CD4-positive, alpha-beta T cell (primary cell): Measurements from ENCODE around the gene KATNAL2. TPM values are rescaled to one million over a fixed set of nuclear protein-coding genes. Genes with fewer than 3 reads are reported as not detected.
"Not testable (repeated sequence)": the region's sequence is repeated elsewhere in the genome, so short reads cannot be mapped to it uniquely, and the experiment has no call there.

Experiments used
- ATAC-seq: fragments of 200-7000 bp; cut with Tn5 transposase; one replicate; pipeline ENCODE4 v1.10.0; 2022; ENCODE audit warnings: mild to moderate bottlenecking; ENCODE audit not compliant: poor library complexity
- CTCF ChIA-PET: fragments of 350-600 bp; sonication (Branson Sonifier 250); formaldehyde crosslinking; loops from one replicate; lab custom pipeline; 2021; ENCODE audit warnings: antibody characterized with exemption, inconsistent platforms; lab: Charles Lee
- POLR2A ChIA-PET: fragments of 350-600 bp; sonication (Branson Sonifier 250); formaldehyde crosslinking; loops from one replicate; lab custom pipeline; 2021; ENCODE audit warnings: antibody characterized with exemption, inconsistent platforms; lab: Charles Lee
- DNase-seq, 14 experiments: peaks; one replicate each; pipeline ENCODE4 v3.0.0-alpha.2; 2013 to 2020; ENCODE audit warnings: mixed read lengths in 2 of 14
- H3K27ac ChIP-seq, 2 donors: one replicate each; pipeline versions ENCODE4 v1.5.1 to v1.7.0; 2013; ENCODE audit warnings: low read length in 2 of 2, low read depth in 1 of 2, mild to moderate bottlenecking in 1 of 2
- H3K27me3 ChIP-seq, 2 experiments: 1 replicate in 1 of 2; 2 replicates in 1 of 2; pipeline versions ENCODE4 v1.6.1 to v1.7.0; 2013; ENCODE audit warnings: low read length in 2 of 2, control low read depth in 1 of 2, mild to moderate bottlenecking in 1 of 2, moderate library complexity in 1 of 2; ENCODE audit not compliant: insufficient read depth in 2 of 2, control insufficient read depth in 1 of 2
- H3K36me3 ChIP-seq: one replicate; pipeline ENCODE4 v1.6.1; 2013; ENCODE audit warnings: low read length, control low read depth; ENCODE audit not compliant: insufficient read depth
- H3K4me1 ChIP-seq: one replicate; pipeline ENCODE4 v1.6.1; 2013; ENCODE audit warnings: low read length, control low read depth; ENCODE audit not compliant: insufficient read depth
- H3K4me3 ChIP-seq: one replicate; pipeline ENCODE4 v1.5.1; 2013; ENCODE audit warnings: mild to moderate bottlenecking, low read length, moderate library complexity
- H3K9me3 ChIP-seq, 2 experiments: 1 replicate in 1 of 2; 2 replicates in 1 of 2; pipeline versions ENCODE4 v1.6.1 to v1.7.0; 2013; ENCODE audit warnings: low read length in 2 of 2, mild to moderate bottlenecking in 2 of 2, control low read depth in 1 of 2, moderate library complexity in 1 of 2; ENCODE audit not compliant: control insufficient read depth in 1 of 2, insufficient read depth in 1 of 2
- H3K27ac Mint-ChIP-seq: one replicate; pipeline ENCODE4 v1.8.0; 2020; ENCODE audit warnings: mixed read lengths
- H3K27me3 Mint-ChIP-seq: one replicate; pipeline ENCODE4 v1.8.0; 2021; ENCODE audit warnings: mixed read lengths
- H3K36me3 Mint-ChIP-seq: one replicate; pipeline ENCODE4 v1.8.0; 2021; ENCODE audit warnings: low read depth, mixed read lengths
- H3K4me1 Mint-ChIP-seq: one replicate; pipeline ENCODE4 v1.8.0; 2021; ENCODE audit warnings: low read depth, mixed read lengths
- H3K4me3 Mint-ChIP-seq: one replicate; pipeline ENCODE4 v1.8.0; 2020; ENCODE audit warnings: mild to moderate bottlenecking, mixed read lengths
- H3K9me3 Mint-ChIP-seq: one replicate; pipeline ENCODE4 v1.8.0; 2020; ENCODE audit warnings: mixed read lengths
- intact Hi-C, 2 experiments: fragments of 100-400 bp; cut with DNase I in 1 of 2; cut with micrococcal nuclease in 1 of 2; formaldehyde crosslinking; loops; one replicate each; pipeline versions ENCODE4 v1.15.1 to v1.9.0; 2023 to 2025; cut with DNase I, micrococcal nuclease
- total RNA-seq, 174 experiments: library from RNA in 2 of 174; stranded (reverse) in 2 of 174; gene quantifications; one replicate each; pipeline ENCODE4 v1.2.3 and lab custom pipeline; 2021 to 2026
- TF ChIP-seq, protein P1 (sequence below): fragments of 200-600 bp; IDR thresholded peaks from one replicate; pipeline ENCODE4 v1.8.0; 2022; ENCODE audit warnings: antibody characterized with exemption, mild to moderate bottlenecking

Gene KATNAL2
- total RNA-seq, 2 experiments from 2014 or later: 1.5 to 2.0 TPM

GRCh38 chr18:46953195-46953594 lies 35.8 kb downstream of the KATNAL2 start:
- DNase-seq (no peak), ATAC-seq (no peak)
- Mint-ChIP-seq H3K4me1 (no peaks in the 10 kb centered on the region), H3K36me3 (no peaks in the 10 kb centered on the region), H3K27me3 (peaks cover 23% of the 10 kb centered on the region), H3K9me3 (no peaks in the 10 kb centered on the region), H3K4me3 (no peak overlapping the region), H3K27ac (no peak overlapping the region)
- CTCF ChIA-PET: no interaction called here
- Histone ChIP-seq H3K4me1 (no peaks in the 10 kb centered on the region), H3K36me3 (no peaks in the 10 kb centered on the region), H3K27me3 (peaks cover 2 to 7% of the 10 kb centered on the region in 2 experiments), H3K27ac (no peak overlapping the region), H3K4me3 (no peak overlapping the region), H3K9me3 (no peaks in the 10 kb centered on the region)
- POLR2A ChIA-PET: no interaction called here
- TF ChIP-seq, protein P1, sequence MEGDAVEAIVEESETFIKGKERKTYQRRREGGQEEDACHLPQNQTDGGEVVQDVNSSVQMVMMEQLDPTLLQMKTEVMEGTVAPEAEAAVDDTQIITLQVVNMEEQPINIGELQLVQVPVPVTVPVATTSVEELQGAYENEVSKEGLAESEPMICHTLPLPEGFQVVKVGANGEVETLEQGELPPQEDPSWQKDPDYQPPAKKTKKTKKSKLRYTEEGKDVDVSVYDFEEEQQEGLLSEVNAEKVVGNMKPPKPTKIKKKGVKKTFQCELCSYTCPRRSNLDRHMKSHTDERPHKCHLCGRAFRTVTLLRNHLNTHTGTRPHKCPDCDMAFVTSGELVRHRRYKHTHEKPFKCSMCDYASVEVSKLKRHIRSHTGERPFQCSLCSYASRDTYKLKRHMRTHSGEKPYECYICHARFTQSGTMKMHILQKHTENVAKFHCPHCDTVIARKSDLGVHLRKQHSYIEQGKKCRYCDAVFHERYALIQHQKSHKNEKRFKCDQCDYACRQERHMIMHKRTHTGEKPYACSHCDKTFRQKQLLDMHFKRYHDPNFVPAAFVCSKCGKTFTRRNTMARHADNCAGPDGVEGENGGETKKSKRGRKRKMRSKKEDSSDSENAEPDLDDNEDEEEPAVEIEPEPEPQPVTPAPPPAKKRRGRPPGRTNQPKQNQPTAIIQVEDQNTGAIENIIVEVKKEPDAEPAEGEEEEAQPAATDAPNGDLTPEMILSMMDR: no peak
- intact Hi-C loops: no loop called here

DNA sequence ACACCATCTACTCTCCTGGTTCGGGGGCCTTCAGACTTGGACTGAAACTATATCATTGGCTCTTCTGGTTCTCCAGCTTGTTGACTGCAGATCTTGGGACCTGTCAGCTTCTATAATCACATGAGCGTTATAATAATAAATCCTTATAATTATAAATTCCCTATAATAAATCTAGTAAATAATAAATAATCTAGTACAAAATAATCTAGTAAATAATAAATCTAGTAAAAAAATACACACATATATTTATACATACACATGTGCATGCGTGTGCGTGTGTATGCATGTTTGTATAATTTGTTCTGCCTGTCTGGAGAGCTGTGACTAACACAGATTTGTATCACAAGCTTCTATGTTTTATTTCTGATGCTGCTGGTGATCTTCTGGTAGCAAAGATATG lies 40.8 kb downstream of the KATNAL2 start:
- CTCF ChIA-PET: no interaction called here
- no peaks in the 10 kb centered on the region for H3K36me3 Mint-ChIP-seq
- peaks cover under 1% of the 10 kb centered on the region for H3K27me3 Mint-ChIP-seq
- H3K4me1 Mint-ChIP-seq: no peaks in the 10 kb centered on the region
- H3K4me3 ChIP-seq: no peak overlapping the region
- H3K27me3 ChIP-seq: no peaks in the 10 kb centered on the region
- no peaks in the 10 kb centered on the region for H3K9me3 ChIP-seq
- ATAC-seq: no peak
- no peak for DNase-seq
- POLR2A ChIA-PET: no interaction called here
- no peaks in the 10 kb centered on the region for H3K36me3 ChIP-seq
- no peak overlapping the region for H3K4me3 Mint-ChIP-seq
- H3K27ac Mint-ChIP-seq: no peak overlapping the region
- TF ChIP-seq, protein P1: no peak
- no peaks in the 10 kb centered on the region for H3K4me1 ChIP-seq
- intact Hi-C loops: no loop called here
- H3K27ac ChIP-seq: no peak overlapping the region
- no peaks in the 10 kb centered on the region for H3K9me3 Mint-ChIP-seq

DNA sequence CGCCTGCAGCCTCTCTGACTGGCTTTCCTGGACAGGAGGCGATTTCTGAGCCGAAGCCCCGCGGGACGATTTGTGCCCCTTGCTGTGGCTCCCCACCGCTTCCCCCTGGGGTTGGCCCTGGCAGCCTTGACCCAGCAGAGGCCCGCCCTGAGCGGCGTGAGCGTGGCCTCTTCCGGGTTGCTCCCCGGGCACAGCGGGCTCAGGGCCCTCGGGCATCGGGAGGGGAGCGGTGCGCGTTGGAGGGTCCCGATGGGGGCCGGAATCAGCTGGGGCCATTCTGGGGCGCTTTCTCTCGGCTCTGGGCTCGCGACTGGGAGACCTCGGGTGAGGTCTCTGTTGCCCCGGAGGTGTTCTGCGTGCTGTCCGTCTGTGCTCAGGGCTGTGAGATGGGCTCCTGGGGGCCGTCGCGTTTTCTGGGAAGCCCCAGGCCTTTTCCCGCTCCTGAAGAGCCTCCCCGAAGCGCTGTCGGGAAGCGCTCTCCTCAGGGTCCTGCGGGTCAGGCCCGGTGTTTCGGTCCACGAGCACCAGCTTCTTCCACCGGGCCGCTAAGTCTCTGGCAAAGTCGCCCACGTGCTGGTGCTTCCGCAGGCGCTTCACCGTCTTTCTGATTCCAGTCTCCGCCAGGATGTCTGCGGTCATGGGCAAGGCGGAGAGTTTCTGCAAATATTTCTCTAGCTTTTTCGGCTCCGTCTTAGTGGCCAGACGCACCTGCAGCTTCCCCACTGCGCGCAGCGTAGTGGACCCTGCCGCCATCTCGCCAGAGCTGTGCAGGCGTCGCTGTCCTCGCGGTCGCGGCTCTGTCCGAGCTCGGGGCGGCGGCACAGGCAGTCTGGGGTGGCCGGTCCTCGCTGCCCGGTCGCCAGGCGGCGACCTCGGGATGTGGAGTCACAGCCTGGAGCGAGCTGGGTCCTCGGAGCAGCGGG lies 46.5 kb downstream of the KATNAL2 start:
- CTCF ChIA-PET, DNase-seq, ATAC-seq, intact Hi-C loops, H3K36me3 ChIP-seq, H3K27me3 Mint-ChIP-seq, H3K4me3 Mint-ChIP-seq, POLR2A ChIA-PET, H3K36me3 Mint-ChIP-seq, H3K9me3 Mint-ChIP-seq, H3K4me3 ChIP-seq, H3K27ac Mint-ChIP-seq, H3K4me1 Mint-ChIP-seq, H3K27me3 ChIP-seq, H3K9me3 ChIP-seq, H3K27ac ChIP-seq, H3K4me1 ChIP-seq: not testable (repeated sequence)

GRCh38 chr18:46964579-46965293 lies 47.3 kb downstream of the KATNAL2 start:
- H3K27me3 Mint-ChIP-seq, H3K27me3 ChIP-seq, H3K9me3 Mint-ChIP-seq, intact Hi-C loops, DNase-seq, H3K4me3 ChIP-seq, H3K27ac ChIP-seq, POLR2A ChIA-PET, H3K36me3 Mint-ChIP-seq, H3K4me3 Mint-ChIP-seq, H3K36me3 ChIP-seq, ATAC-seq, H3K9me3 ChIP-seq, H3K4me1 ChIP-seq, H3K4me1 Mint-ChIP-seq, H3K27ac Mint-ChIP-seq, CTCF ChIA-PET: not testable (repeated sequence)

- CTCF ChIA-PET, H3K27me3 Mint-ChIP-seq, intact Hi-C loops, H3K4me3 ChIP-seq, H3K9me3 ChIP-seq, H3K9me3 Mint-ChIP-seq, H3K27me3 ChIP-seq, H3K4me1 Mint-ChIP-seq, H3K4me1 ChIP-seq, DNase-seq, H3K27ac ChIP-seq, POLR2A ChIA-PET, H3K36me3 Mint-ChIP-seq, H3K4me3 Mint-ChIP-seq, H3K27ac Mint-ChIP-seq, H3K36me3 ChIP-seq, ATAC-seq: not testable (repeated sequence)
Observed at GRCh38 chr18:46966266-46966665, 48.9 kb downstream of the KATNAL2 start.
